Upper lobe of left lung (tissue), 4 donors: ENCODE data around the gene ARL2.

Source experiments
- CTCF ChIP-seq, 6 experiments: fragments of 450-650 bp in 4 of 6; fragments of 200-600 bp in 2 of 6; sonication (generic) in 2 of 6; IDR thresholded peaks; one replicate each; pipeline ENCODE4 v1.5.1; 2016 to 2019; ENCODE audit warnings: antibody characterized with exemption in 6 of 6
- POLR2A ChIP-seq, 4 donors: fragments of 450-650 bp; IDR thresholded peaks; one replicate each; pipeline ENCODE4 v1.5.1; 2016 to 2017; ENCODE audit warnings: antibody characterized with exemption in 4 of 4, mild to moderate bottlenecking in 2 of 4
- POLR2AphosphoS5 ChIP-seq, 2 donors: sonication (generic); formaldehyde crosslinking; IDR thresholded peaks; one replicate each; pipeline ENCODE4 v1.5.1; 2017; ENCODE audit warnings: antibody characterized with exemption in 2 of 2

GRCh38 chr11:65026810-65027209 is 12.8 kb downstream of the ARL2 start:
- no peak for TF ChIP-seq CTCF (IDR thresholded peaks at IDR 0.05)
- TF ChIP-seq POLR2A (IDR thresholded peaks at IDR 0.05), result no peak
- TF ChIP-seq POLR2AphosphoS5 (IDR thresholded peaks at IDR 0.05), result no peak
